ENCODE results near the gene CACNA1C.
"Not testable (repeated sequence)": the region's sequence is repeated elsewhere in the genome, so short reads cannot be mapped to it uniquely, and the experiment has no call there.

The CACNA1C gene

DNA sequence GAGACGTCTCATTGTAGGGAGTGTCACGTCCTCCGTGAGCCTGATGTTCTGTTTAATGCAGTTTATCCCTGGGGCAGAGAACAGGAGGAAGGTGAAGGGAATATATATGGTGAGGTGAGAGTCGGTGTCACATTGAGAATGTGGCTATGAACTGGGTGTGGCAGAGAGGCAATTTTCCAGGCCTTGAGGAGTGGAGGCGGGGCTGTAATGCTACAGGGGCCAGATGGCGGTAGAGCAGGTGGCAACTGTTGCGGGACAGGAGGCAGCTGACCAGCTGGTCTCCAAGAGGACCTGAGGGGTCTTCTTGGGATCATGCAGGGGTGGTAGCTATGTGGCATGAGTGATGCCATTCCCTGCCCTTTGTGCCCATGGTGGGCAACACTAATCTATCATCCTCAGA lies 59.6 kb downstream of the CACNA1C start:
- DNase-seq (ENCODE audit: low spot score): peak; percentile 29

GRCh38 chr12:2113119-2113912 lies 60.5 kb downstream of the CACNA1C start:
- no peak for DNase-seq (ENCODE audit: low spot score)

DNA sequence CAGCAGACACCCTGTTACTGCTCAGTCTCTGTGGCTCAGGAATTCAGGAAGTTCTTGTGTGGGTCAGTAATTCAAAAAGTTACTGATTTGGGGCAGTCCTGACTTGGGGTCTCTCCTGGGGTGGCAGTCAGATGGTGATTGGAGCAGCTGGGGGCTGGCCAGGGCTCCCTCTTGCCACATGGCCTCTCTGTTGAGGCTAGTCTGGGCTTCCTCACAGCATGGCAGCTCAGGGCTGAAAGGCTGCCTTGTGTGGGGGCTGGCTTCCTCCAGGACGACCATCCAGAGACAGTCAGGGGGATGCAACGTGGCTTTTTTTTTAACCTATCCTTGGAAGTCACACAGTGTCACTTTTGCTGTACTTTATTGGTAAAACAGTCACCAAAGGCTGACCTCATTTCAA lies 61.3 kb downstream of the CACNA1C start:
- DNase-seq (ENCODE audit: low spot score): no peak

GRCh38 chr12:2115101-2115845 lies 62.5 kb downstream of the CACNA1C start:
- DNase-seq (ENCODE audit: low spot score): no peak

DNA sequence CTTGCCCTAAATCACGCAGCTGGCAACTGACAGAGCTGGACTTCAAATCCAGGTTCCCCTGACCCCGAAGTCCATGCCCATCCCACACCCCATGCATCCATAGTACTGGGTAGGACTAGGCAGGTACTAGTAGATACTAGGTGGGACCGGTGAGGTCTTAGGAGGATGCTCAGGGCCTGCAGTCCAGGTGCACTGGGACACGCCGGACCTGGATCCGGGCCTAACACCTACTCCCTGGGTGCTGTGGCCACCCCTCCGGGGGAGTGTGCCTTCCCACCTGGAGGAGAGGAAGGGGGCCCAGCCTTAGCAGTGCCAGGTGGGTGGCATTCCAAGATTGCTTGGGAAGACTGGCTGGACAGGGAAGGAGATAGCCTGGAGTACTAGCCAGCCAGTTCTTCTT lies 64.8 kb downstream of the CACNA1C start:
- no peak for DNase-seq (ENCODE audit: low spot score)

DNA sequence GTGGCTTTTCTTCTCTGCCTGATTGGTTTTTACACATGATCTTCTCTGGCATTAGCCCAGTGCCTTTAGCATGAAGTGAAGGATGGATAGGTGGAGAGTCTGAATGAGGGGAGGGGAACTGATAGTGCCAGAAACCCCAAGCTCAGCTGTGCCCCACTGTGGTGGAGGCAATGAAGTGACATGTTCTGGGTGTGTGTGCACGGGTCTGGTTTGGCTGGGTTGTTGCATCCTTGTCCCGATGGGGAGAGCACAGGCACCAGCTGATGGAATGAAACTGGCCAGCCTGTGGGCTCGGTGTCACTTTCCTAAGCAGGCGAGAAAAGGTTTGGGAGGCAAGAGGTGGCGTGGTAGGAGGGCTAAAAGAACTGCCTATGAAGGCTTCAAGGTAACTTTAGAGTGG lies 65.3 kb downstream of the CACNA1C start:
- no peak for DNase-seq (ENCODE audit: low spot score)

DNA sequence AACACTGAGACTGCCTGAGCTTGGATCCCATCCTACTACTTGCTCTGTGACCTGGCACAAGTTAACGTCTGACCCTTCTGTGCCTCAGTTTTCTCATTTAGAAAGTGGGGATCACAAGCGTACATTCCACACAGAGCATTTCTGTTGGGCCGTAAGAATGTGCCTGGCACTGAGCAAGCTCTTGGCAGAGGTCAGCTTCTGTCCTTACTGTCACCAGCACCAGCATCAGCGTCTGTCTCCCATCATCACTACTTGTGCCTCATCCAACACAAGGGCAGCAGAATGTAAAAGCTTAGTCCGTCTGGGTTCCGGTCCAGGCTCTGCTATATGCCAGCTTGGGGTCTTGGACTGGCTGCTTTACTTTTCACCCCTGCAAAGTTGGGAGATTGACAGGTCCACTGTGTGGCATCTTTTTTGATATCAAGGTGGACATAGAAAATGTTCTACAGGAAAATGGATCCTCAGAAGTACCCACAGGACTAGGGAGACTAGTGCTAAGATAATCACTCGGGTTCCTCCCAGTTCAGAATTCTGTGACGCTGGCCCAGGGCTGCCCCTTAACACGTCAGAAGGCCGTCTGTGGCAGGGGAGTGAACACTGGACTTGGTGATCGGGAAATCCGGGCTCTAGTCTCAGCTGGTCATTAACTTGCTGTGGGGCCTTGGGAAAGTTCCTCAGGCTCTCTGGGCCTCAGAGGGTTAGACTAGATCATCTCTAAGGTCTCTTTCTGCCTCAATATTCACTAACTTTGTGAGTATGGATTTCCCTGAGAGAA lies 65.9 kb downstream of the CACNA1C start:
- DNase-seq (ENCODE audit: low spot score): no peak

GRCh38 chr12:2119266-2119665 lies 66.5 kb downstream of the CACNA1C start:
- DNase-seq (ENCODE audit: low spot score): no peak

- DNase-seq (ENCODE audit: low spot score): no peak
Measured at GRCh38 chr12:2120982-2121758, 68.4 kb downstream of the CACNA1C start.

DNA sequence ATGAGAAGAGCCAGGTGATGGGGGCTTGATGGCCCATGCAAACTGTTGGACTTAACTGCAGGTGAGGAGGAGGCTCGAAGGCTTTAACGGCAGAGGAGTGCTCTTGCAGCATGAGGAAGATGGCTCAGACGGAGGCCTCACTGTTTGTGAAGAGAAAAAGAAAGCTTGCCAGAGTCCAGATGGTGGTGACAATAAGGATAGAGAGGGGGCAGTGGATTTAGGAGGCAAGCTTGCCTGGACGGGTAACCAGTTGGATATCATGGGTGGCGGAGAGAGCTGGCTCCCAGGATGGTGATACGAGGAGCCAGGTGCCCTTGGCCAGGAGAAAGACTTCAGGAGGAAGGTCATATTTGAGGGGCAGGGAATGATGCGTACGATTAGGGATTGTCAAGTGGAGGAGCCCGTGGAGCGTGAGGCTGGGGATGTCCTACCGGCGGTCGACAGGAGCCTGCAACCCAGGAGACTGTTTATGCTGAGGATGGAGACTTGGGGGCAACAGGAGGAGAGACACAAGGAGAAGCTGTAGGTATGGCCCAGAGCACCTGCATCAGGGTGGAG lies 71.8 kb downstream of the CACNA1C start:
- DNase-seq (ENCODE audit: low spot score): no peak

- no peak for DNase-seq (ENCODE audit: low spot score)
Measured at GRCh38 chr12:2125651-2126522, 73.1 kb downstream of the CACNA1C start.

DNA sequence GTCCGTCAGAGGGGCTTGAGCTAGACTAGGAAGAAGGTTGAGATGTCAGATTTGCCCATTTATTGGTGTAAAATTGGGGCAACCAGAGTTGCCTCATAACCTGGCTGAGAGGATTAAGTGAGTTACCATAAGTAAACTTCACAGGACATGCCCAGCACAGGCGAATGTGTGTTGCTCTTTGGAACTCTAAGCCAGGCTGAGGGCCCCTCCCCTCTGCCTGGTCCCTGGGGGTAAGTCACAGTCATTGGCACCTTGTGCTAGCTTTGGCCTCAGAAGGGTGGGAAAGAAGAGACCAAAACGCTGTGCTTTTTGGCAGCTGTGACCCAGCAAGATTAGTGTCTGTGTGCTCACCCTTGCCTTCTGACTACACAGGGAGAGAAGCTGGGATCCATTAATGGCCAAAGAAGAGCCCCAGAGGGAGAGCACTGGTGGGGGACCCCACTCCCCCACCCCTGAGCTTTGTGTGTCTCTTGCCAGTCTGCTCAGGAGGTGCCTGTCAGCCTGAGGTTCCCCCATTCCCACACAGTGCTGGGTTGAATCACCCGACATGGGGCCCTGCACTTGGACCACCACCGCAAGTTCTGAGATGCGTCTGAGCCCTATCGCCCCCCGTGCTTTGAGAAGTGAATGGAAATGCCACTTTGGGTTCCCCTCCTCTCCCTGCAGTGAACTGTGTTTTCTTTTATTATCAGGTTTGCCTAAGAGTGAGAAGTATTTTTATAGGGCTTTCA lies 74.1 kb downstream of the CACNA1C start:
- DNase-seq (ENCODE audit: low spot score): no peak

GRCh38 chr12:2129076-2129475 lies 76.3 kb downstream of the CACNA1C start:
- DNase-seq (ENCODE audit: low spot score): no peak

DNA sequence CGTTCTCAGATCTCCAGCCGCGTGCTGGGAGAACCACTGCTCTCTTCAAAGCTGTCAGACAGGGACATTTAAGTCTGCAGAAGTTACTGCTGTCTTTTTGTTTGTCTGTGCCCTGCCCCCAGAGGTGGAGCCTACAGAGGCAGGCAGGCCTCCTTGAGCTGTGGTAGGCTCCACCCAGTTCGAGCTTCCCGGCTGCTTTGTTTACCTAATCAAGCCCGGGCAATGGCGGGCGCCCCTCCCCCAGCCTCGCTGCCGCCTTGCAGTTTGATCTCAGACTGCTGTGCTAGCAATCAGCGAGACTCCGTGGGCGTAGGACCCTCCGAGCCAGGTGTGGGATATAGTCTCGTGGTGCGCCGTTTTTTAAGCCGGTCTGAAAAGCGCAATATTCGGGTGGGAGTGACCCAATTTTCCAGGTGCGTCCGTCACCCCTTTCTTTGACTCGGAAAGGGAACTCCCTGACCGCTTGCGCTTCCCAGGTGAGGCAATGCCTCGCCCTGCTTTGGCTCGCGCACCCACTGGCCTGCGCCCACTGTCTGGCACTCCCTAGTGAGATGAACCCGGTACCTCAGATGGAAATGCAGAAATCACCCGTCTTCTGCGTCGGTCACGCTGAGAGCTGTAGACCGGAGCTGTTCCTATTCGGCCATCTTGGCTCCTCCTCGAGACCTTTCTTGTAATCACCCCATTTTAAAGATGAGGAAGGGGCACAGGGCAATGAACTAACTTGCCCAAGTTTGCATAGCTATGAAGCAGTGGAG lies 83.1 kb downstream of the CACNA1C start:
- not testable (repeated sequence) for DNase-seq (ENCODE audit: low spot score)

GRCh38 chr12:2136901-2137300 lies 84.1 kb downstream of the CACNA1C start:
- no peak for DNase-seq (ENCODE audit: low spot score)

DNA sequence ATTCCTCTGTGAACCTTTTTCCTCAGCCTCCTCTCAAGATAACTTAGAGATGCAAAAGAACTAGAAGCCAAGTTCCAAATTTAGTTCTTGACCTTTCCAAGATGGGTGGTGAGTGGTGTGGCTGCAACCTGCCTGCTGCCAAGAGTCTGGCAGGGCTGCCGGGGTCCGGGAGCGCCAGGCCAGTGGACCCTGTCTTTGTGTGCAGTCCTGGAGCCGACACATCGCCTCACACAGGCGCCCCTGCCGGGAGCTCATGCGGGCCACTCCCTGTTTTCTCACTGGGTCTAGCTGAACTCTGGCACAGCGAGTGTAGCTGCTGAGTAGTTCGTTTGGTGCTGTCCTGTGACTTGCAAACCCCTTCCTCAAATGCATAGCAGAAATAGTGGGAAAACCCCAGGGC lies 84.9 kb downstream of the CACNA1C start:
- DNase-seq (ENCODE audit: low spot score): no peak

- no peak for DNase-seq (ENCODE audit: low spot score)
Measured at GRCh38 chr12:2138294-2138693, 85.5 kb downstream of the CACNA1C start.

- DNase-seq (ENCODE audit: low spot score): no peak
Measured at GRCh38 chr12:2138871-2139308, 86.1 kb downstream of the CACNA1C start.

DNA sequence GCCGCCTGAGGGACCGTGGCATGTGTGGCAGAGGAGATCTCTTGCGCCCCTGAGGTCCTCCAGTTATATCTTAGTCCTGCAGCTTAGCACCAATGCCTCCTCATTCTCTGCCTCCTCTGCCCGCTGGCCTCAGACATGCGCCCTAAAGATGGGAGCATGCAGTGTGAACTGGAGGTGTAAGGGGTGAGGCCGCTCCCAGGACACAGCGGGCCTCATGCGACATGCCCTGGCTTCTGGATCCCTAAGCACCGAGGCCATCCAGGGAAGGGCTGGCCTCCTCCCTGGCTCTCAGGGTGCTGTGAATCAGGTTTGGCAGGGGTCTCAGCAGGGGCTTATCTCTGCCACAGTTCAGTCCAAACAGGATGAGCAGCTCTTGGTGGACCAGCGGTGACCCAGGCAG lies 86.9 kb downstream of the CACNA1C start:
- no peak for DNase-seq (ENCODE audit: low spot score)

Measured in SW480 (cell line).